ENCODE measurements around the gene ZNF224. TPM values are rescaled to one million over a fixed set of nuclear protein-coding genes. Genes with fewer than 3 reads are reported as not detected.
A peak's percentile ranks its signal among the peaks of the same experiment; 100 is the strongest.

Gene ZNF224
- polyA plus RNA-seq, 1 experiment: 13.2 TPM

DNA sequence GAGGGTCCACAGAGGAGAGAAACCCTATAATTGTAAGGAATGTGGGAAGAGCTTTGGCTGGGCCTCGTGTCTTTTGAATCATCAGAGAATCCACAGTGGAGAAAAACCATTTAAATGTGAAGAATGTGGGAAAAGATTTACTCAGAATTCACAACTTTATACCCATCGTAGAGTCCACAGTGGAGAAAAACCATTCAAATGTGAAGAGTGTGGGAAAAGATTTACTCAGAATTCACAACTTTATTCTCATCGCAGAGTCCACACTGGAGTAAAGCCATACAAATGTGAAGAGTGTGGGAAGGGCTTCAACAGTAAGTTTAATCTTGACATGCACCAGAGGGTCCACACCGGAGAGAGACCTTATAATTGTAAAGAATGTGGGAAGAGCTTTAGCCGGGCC, 37.8 kb downstream of the ZNF224 start:
- CTCF ChIA-PET: no interaction called here
- TF ChIP-seq, protein P1, sequence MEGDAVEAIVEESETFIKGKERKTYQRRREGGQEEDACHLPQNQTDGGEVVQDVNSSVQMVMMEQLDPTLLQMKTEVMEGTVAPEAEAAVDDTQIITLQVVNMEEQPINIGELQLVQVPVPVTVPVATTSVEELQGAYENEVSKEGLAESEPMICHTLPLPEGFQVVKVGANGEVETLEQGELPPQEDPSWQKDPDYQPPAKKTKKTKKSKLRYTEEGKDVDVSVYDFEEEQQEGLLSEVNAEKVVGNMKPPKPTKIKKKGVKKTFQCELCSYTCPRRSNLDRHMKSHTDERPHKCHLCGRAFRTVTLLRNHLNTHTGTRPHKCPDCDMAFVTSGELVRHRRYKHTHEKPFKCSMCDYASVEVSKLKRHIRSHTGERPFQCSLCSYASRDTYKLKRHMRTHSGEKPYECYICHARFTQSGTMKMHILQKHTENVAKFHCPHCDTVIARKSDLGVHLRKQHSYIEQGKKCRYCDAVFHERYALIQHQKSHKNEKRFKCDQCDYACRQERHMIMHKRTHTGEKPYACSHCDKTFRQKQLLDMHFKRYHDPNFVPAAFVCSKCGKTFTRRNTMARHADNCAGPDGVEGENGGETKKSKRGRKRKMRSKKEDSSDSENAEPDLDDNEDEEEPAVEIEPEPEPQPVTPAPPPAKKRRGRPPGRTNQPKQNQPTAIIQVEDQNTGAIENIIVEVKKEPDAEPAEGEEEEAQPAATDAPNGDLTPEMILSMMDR (IDR thresholded peaks at IDR 0.05; ENCODE audit: insufficient read depth, low read depth, low read length): no peak
- no peak for DNase-seq (ENCODE audit: low read depth)
- POLR2A ChIA-PET: no interaction called here
- Histone ChIP-seq H3K36me3 (ENCODE audit: control insufficient read depth, insufficient read depth, low read length) (peaks cover 4% of the 10 kb centered on the region), H3K27me3 (ENCODE audit: control insufficient read depth, insufficient read depth, low read length) (no peaks in the 10 kb centered on the region), H3K4me3 (ENCODE audit: low read depth, low read length) (no peak overlapping the region)

DNA sequence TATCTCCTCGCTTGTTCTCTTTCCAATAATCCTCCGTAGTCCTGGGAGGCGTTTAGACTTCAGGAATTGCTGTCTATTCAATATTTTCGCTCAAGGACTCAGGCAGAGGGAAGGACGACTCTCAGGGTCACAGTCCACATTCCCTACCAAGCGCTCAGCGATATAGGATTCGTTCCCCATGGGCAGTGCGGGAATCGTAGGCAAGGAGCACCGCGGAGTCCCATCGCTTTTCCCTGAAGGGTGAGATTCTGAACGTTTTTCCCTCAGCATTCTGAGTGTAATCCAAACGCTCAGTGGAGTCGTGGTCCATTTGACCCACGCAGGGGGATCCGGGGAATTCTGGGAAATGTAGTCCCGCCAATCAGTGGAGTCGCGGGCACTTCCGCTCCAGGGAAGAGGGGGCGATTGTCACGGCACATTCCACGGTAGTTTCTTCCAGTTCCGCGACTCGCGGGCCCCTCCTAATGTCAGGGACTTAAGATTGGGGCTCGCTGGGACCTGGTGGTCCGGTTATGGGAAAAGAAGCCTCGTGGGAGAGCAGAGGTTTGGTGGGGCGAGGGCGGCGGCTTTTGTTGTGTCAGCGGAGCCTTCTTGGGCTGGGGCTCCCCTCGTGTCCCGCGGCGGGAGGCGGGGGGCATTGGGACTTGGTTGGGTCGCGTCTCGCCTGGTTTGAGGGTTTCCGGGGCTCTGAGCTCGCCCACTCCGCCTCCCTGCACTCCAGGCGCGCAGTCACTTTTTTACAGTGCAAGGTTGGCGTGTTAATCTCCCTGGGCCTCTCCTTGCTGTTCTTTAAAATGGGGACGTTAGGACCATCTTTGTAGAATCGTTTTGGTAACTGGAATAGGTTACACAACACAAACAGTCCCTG, 47.3 kb downstream of the ZNF224 start, which contains the start of gene ZNF234:
ZNF234 (plus strand) TSS at position 364 of the 868 bp plus-strand sequence. CDS start 3,079 bp downstream, outside the sequence.
- DNase-seq (ENCODE audit: low read depth): peak; percentile 49
- peak within 1 kb of the TSS; percentile 77 for H3K4me3 ChIP-seq (ENCODE audit: low read depth, low read length)
- no peaks in the 10 kb centered on the region for H3K27me3 ChIP-seq (ENCODE audit: control insufficient read depth, insufficient read depth, low read length)
- CTCF ChIA-PET: interaction anchor here (0.5 to 0.7 kb wide), 3 partner anchors 10 to 169 kb away, joined by 3 to 7 read pairs (median 4); no protein-coding TSS in a partner anchor
- peaks cover 4% of the 10 kb centered on the region for H3K36me3 ChIP-seq (ENCODE audit: control insufficient read depth, insufficient read depth, low read length)
- POLR2A ChIA-PET: no interaction called here
- TF ChIP-seq, protein P1 (IDR thresholded peaks at IDR 0.05; ENCODE audit: insufficient read depth, low read depth, low read length): peak; percentile 12; the same call in 1 of the 2 replicates

DNA sequence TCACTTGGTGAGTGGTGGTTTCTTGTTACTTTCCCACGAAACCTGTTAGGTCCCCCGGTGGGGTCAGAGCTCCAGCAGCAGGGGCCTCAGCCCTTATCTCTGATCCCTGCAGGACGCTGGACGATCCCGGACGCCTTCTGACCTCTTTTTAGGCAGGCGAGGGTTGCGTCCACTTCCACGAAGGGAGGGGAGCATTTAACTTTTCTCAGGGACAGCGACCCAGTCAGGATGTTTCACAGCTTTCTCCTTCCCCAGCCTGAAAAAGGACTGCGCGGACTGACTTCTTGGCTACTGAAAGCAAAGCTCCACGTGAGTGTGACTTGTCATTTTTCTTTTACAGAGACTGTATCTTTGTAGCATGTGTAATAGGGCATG, 47.9 kb downstream of the ZNF224 start:
- CTCF ChIA-PET: interaction anchor here (0.6 to 0.7 kb wide), 2 partner anchors 9 to 168 kb away, joined by 3 to 4 read pairs; no protein-coding TSS in a partner anchor
- TF ChIP-seq, protein P1 (IDR thresholded peaks at IDR 0.05; ENCODE audit: insufficient read depth, low read depth, low read length): no peak
- peak overlapping the region; percentile 77 for H3K4me3 ChIP-seq (ENCODE audit: low read depth, low read length)
- POLR2A ChIA-PET: interaction anchor here (0.5 kb wide), 1 partner anchor 296 kb away, joined by 3 read pairs; no protein-coding TSS in a partner anchor
- peaks cover 4% of the 10 kb centered on the region for H3K36me3 ChIP-seq (ENCODE audit: control insufficient read depth, insufficient read depth, low read length)
- no peak for DNase-seq (ENCODE audit: low read depth)
- no peaks in the 10 kb centered on the region for H3K27me3 ChIP-seq (ENCODE audit: control insufficient read depth, insufficient read depth, low read length)

DNA sequence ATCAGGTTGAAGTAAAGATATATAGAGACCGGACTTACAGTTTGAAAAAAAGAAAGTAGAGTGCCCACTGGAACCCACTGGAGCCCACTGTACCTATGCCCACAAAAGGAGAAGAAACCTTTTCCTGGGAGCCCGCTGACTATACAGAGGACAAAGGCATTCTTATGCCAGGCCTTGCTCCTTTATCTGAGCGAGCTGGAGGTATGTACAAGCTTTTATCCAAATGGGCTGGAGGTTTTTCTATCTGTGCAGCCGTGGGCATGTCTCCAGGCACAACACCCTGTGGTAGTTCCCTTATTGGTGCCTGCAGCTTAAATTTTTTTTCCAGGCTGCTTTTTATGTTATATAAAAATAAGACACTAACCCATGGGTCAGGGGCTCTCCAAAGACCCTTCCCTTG, 55.6 kb downstream of the ZNF224 start:
- DNase-seq (ENCODE audit: low read depth): no peak
- CTCF ChIA-PET: no interaction called here
- no peaks in the 10 kb centered on the region for H3K27me3 ChIP-seq (ENCODE audit: control insufficient read depth, insufficient read depth, low read length)
- TF ChIP-seq, protein P1 (IDR thresholded peaks at IDR 0.05; ENCODE audit: insufficient read depth, low read depth, low read length): no peak
- no peak overlapping the region for H3K4me3 ChIP-seq (ENCODE audit: low read depth, low read length)
- POLR2A ChIA-PET: no interaction called here
- peaks cover 10% of the 10 kb centered on the region for H3K36me3 ChIP-seq (ENCODE audit: control insufficient read depth, insufficient read depth, low read length)

DNA sequence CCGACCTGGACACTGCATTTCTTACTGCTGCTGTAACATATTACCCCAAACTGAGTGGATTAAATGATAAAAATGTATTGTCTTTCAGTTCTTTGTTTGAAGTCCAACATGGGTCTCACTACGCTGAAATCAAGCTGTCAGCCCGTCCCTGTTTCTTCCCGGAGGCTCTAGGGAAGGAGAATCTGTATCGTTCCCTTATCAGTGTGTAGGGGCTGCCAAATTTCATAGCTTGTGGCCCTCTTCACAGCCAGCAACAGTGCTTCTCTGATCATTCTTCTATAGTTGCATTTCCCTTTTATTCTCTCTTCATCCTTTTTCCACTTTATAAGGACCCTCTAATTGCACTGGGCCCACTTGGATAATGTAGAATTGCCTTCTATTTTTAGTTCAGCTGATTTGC, 57.3 kb downstream of the ZNF224 start:
- CTCF ChIA-PET: interaction anchor here (0.6 kb wide), 1 partner anchor 10 kb away, joined by 4 read pairs; no protein-coding TSS in a partner anchor
- H3K36me3 ChIP-seq (ENCODE audit: control insufficient read depth, insufficient read depth, low read length): peaks cover 15% of the 10 kb centered on the region

More for the DNA sequence above, 57.3 kb downstream of the ZNF224 start:
- Histone ChIP-seq H3K27me3 (ENCODE audit: control insufficient read depth, insufficient read depth, low read length) (no peaks in the 10 kb centered on the region), H3K4me3 (ENCODE audit: low read depth, low read length) (no peak overlapping the region)
- TF ChIP-seq, protein P1 (IDR thresholded peaks at IDR 0.05; ENCODE audit: insufficient read depth, low read depth, low read length): no peak
- POLR2A ChIA-PET: no interaction called here
- no peak for DNase-seq (ENCODE audit: low read depth)

Data from BJ (cell line).